K562 (cell line): Measurements from ENCODE around the gene CHTF8. TPM values are rescaled to one million over a fixed set of nuclear protein-coding genes. Genes with fewer than 3 reads are reported as not detected.

ENCODE experiments used
- ATAC-seq: fragments of 200-7000 bp; cut with Tn5 transposase; 3 replicates; pipeline ENCODE4 v1.9.1; 2020; ENCODE audit warnings: moderate library complexity
- BruUV-seq: library from RNA; stranded (reverse); fragments of 400-500 nt; replicated peaks from 2 replicates; lab custom pipeline; 2021; lab: Mats Ljungman, UMichigan
- CTCF ChIA-PET: fragments of 300-600 bp; formaldehyde crosslinking; extraction: SDS; loops from one replicate; lab custom pipeline; 2021; ENCODE audit warnings: low intra/inter-chr PET ratio; lab: Yijun Ruan, JAX
- POLR2A ChIA-PET: fragments of 300-600, 350-650 bp; sonication (Branson Sonifier 250); formaldehyde crosslinking; extraction: SDS; loops from one replicate; lab custom pipeline; 2021; ENCODE audit warnings: antibody characterized with exemption, inconsistent platforms; lab: Yijun Ruan, JAX
- DNase-seq, 4 experiments: peaks; one replicate each; pipeline versions ENCODE4 v3.0.0 to v3.0.0-alpha.2; 2011 to 2018; ENCODE audit warnings: low spot score in 3 of 4, mixed read lengths in 3 of 4; ENCODE audit errors: extremely low read depth in 1 of 4
- FAIRE-seq: peaks from 2 replicates; lab custom pipeline; 2011; peaks lifted over from hg19 to GRCh38; lab: Jason Lieb, UNC
- H2AFZ ChIP-seq: 2 replicates; pipeline ENCODE4 v1.6.0; 2011; ENCODE audit warnings: low read depth, low read length, control low read depth, inconsistent platforms
- H3K27ac ChIP-seq: fragments of 200-600 bp; 3 replicates; pipeline ENCODE4 v1.8.0; 2011; ENCODE audit warnings: low read depth, mild to moderate bottlenecking, control low read depth, inconsistent platforms, low read length, moderate library complexity, mixed read lengths; ENCODE audit errors: extremely low read depth
- H3K27me3 ChIP-seq, 2 experiments: fragments of 300-600 bp in 1 of 2; 2 replicates in 1 of 2; 3 replicates in 1 of 2; pipeline versions ENCODE4 v1.6.0 to v1.8.0; 2011; ENCODE audit warnings: inconsistent platforms in 2 of 2, low read length in 2 of 2, mild to moderate bottlenecking in 1 of 2, mixed read lengths in 1 of 2, moderate library complexity in 1 of 2; ENCODE audit not compliant: control insufficient read depth in 2 of 2, insufficient read depth in 2 of 2
- H3K36me3 ChIP-seq: fragments of 300-600 bp; 3 replicates; pipeline ENCODE4 v1.8.0; 2011; ENCODE audit warnings: mild to moderate bottlenecking, low read length, inconsistent platforms; ENCODE audit not compliant: control insufficient read depth, insufficient read depth
- H3K4me1 ChIP-seq, 2 experiments: fragments of 200-600 bp in 1 of 2; replicated peaks in 1 of 2; 2 replicates in 1 of 2; 3 replicates in 1 of 2; pipeline versions ENCODE4 v1.5.1 to v1.8.0; 2011; ENCODE audit warnings: inconsistent platforms in 2 of 2, low read length in 2 of 2, mild to moderate bottlenecking in 1 of 2, mixed read lengths in 1 of 2, moderate library complexity in 1 of 2; ENCODE audit not compliant: control insufficient read depth in 2 of 2, insufficient read depth in 2 of 2
- H3K4me2 ChIP-seq: 2 replicates; pipeline ENCODE4 v1.6.1; 2011; ENCODE audit warnings: low read length, control low read depth, inconsistent platforms, mixed read lengths; ENCODE audit not compliant: insufficient read depth
- H3K4me3 ChIP-seq: fragments of 200-600 bp; sonication (generic), shearing (Covaris generic); 2 replicates; pipeline ENCODE4 v1.5.1; 2016; ENCODE audit warnings: control low read depth, inconsistent platforms
- H3K79me2 ChIP-seq: fragments of 200-600 bp; 3 replicates; pipeline ENCODE4 v1.8.0; 2011; ENCODE audit warnings: low read length, inconsistent platforms; ENCODE audit not compliant: control insufficient read depth, insufficient read depth
- H3K9ac ChIP-seq, 2 experiments: 2 replicates each; pipeline versions ENCODE4 v1.6.0 to v1.6.1; 2011; ENCODE audit warnings: low read depth in 2 of 2, low read length in 2 of 2, control low read depth in 1 of 2, inconsistent platforms in 1 of 2, mild to moderate bottlenecking in 1 of 2, mixed read lengths in 1 of 2; ENCODE audit not compliant: insufficient read depth in 1 of 2
- H3K9me1 ChIP-seq: one replicate; pipeline ENCODE4 v1.6.0; 2011; ENCODE audit warnings: inconsistent platforms, mild to moderate bottlenecking, low read length, moderate library complexity; ENCODE audit not compliant: control insufficient read depth, insufficient read depth
- H3K9me3 ChIP-seq: replicated peaks from 2 replicates; pipeline ENCODE4 v1.5.1; 2011; ENCODE audit warnings: low read depth, low read length, inconsistent platforms; ENCODE audit not compliant: control insufficient read depth, insufficient read depth
- H4K20me1 ChIP-seq: replicated peaks from 2 replicates; pipeline ENCODE4 v1.6.1; 2011; ENCODE audit warnings: low read length, inconsistent platforms, mixed read lengths; ENCODE audit not compliant: control insufficient read depth, insufficient read depth
- HDAC6 ChIP-seq: IDR thresholded peaks from 2 replicates; pipeline ENCODE4 v1.6.1; 2012; ENCODE audit warnings: low read depth, mild to moderate bottlenecking, control low read depth, inconsistent platforms, low read length, moderate library complexity
- KAT7 ChIP-seq: sonication (generic); formaldehyde crosslinking; IDR thresholded peaks from 2 replicates; pipeline ENCODE4 v1.8.0; 2022; ENCODE audit warnings: missing genetic modification reagents, mild to moderate bottlenecking, borderline replicate concordance
- SMAD4 ChIP-seq: fragments of 250-450 bp; sonication (Bioruptor Pico); conservative IDR thresholded peaks from 2 replicates; pipeline ENCODE4 v1.8.0; 2021; ENCODE audit warnings: inconsistent platforms, mild to moderate bottlenecking, moderate library complexity
- SOX6 ChIP-seq: fragments of 450-650 bp; IDR thresholded peaks from 2 replicates; pipeline ENCODE4 v1.6.1; 2014; ENCODE audit warnings: mild to moderate bottlenecking
- TARDBP ChIP-seq: fragments of 450-650 bp; IDR thresholded peaks from 2 replicates; pipeline ENCODE4 v1.6.1; 2016
- XRCC3 ChIP-seq: fragments of 450-650 bp; IDR thresholded peaks from 2 replicates; pipeline ENCODE4 v1.6.1; 2017; ENCODE audit warnings: mild to moderate bottlenecking, moderate library complexity
- YBX1 ChIP-seq: fragments of 450-650 bp; IDR thresholded peaks from 2 replicates; pipeline ENCODE4 v1.7.1; 2016; ENCODE audit warnings: mild to moderate bottlenecking
- ZNF143 ChIP-seq: sonication (generic); formaldehyde crosslinking; IDR thresholded peaks from 2 replicates; pipeline ENCODE4 v1.9.0; 2022; ENCODE audit warnings: mild to moderate bottlenecking, missing genetic modification reagents
- WGBS: fragments of 100-300 bp; shearing (Covaris generic); methylation state at CpG from one replicate; pipeline ENCODE4 v1.1.6; 2016; ENCODE audit warnings: low coverage, mixed read lengths; ENCODE audit not compliant: insufficient coverage; ENCODE audit errors: missing lambda C conversion rate; 5-methylcytosine and 5-hydroxymethylcytosine counted together
- in situ Hi-C: fragments of 300-500 bp; cut with MboI; formaldehyde crosslinking; loops from 4 replicates; pipeline ENCODE4 v1.15.0; 2018; ENCODE audit warnings: inconsistent platforms, mixed read lengths
- intact Hi-C: fragments of 100-400 bp; cut with micrococcal nuclease; formaldehyde crosslinking; loops from 2 replicates; pipeline ENCODE4 v1.14.2; 2022
- polyA plus RNA-seq, 8 experiments: library from polyadenylated mRNA; depleted of rRNA in 4 of 8; stranded (reverse) in 5 of 8; unstranded in 3 of 8; fragments of >200 nt; fragmentation: Nextera tagmentation in 2 of 8; fragmentation: Illumina TruSeq in 1 of 8; extraction: Ambion mirVana in 2 of 8; extraction: Trizol in 1 of 8; gene quantifications; 2 replicates each; pipeline versions ENCODE4 v1.2.1 to v1.2.3, GENCODE V29; 2011 to 2014; ENCODE audit warnings: inconsistent platforms in 1 of 8, missing spikeins in 1 of 8
- total RNA-seq, 7 experiments: library from RNA; depleted of rRNA in 6 of 7; stranded (reverse); fragments of >200 nt in 6 of 7; fragmentation: Illumina TruSeq in 2 of 7; extraction: Trizol in 2 of 7; gene quantifications; 2 replicates each; pipeline versions ENCODE4 v1.2.1 to v1.2.3, GENCODE V29; 2011 to 2021; ENCODE audit warnings: low replicate concordance in 1 of 7
- TF ChIP-seq, protein P1 (sequence below), 2 experiments: IDR thresholded peaks; 2 replicates each; pipeline ENCODE4 v1.6.1; 2012; ENCODE audit warnings: improper control_type of control experiment in 2 of 2, low read depth in 2 of 2, low read length in 2 of 2, borderline replicate concordance in 1 of 2
- TF ChIP-seq, protein P2 (sequence below), 3 experiments: fragments of 200-800 bp in 1 of 3; fragments of 250-450 bp in 1 of 3; fragments of 450-650 bp in 1 of 3; sonication (Bioruptor Pico) in 1 of 3; sonication (Bioruptor generic) in 1 of 3; formaldehyde crosslinking in 1 of 3; IDR thresholded peaks; 2 replicates each; pipeline versions ENCODE4 v1.6.1 to v1.8.0; 2016 to 2022; ENCODE audit warnings: mild to moderate bottlenecking in 2 of 3, missing genetic modification characterization in 2 of 3, missing compliant biosample characterization in 1 of 3, moderate library complexity in 1 of 3
- TF ChIP-seq, protein P3 (sequence below): fragments of 250-450 bp; sonication (Bioruptor Pico); IDR thresholded peaks from 2 replicates; pipeline ENCODE4 v1.8.0; 2021; ENCODE audit warnings: borderline replicate concordance, mild to moderate bottlenecking, moderate library complexity; ENCODE audit not compliant: poor library complexity, severe bottlenecking

The CHTF8 gene
- total and polyA plus RNA-seq, 9 of the 15 experiments (the other 6 are each of a cell fraction or from before 2014, with no cell fraction given) = 20.2 to 199 (median 108) TPM

DNA sequence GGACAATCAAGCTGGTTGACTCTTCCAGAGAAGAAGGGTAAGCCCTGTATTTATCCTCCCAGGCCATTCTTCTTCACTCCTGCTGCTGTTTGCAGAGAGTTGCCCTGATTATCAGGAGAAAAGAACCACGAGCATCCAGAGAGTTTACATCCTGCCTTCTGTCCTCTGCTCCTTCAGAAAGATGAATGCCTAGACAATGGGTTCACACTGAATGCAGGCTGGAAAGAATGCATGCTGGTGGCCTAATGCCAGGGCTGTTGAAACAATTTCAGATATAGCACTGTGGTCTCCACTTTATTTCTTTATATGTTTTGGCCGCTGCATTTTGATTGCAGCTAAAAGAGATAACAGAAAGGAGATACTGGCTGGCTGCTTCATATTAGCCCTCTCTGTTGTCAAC lies 48.1 kb downstream of the CHTF8 start:
- POLR2A ChIA-PET = interaction anchor here (0.7 kb wide), 1 partner anchor 16 kb away, joined by 3 read pairs; no protein-coding TSS in a partner anchor
- CTCF ChIA-PET = interaction anchor here (0.6 kb wide), 1 partner anchor 63 kb away, joined by 9 read pairs; no protein-coding TSS in a partner anchor
- Histone ChIP-seq H3K9ac (no peak overlapping the region), H4K20me1 (0 out of 2 replicates have a peak, but pooled peaks cover 5% of the 10 kb centered on the region), H3K36me3 (no peaks in the 10 kb centered on the region), H3K4me1 (peaks cover 6 to 9% of the 10 kb centered on the region in 2 experiments), H3K27ac (no peak overlapping the region), H3K79me2 (no peaks in the 10 kb centered on the region), H2AFZ (no peak overlapping the region), H3K4me3 (no peak overlapping the region), H3K4me2 (no peak overlapping the region), H3K9me1 (peaks cover 4% of the 10 kb centered on the region), H3K9me3 (no peaks in the 10 kb centered on the region), H3K27me3 (no peaks in the 10 kb centered on the region)
- intact Hi-C loops = no loop called here
- no peak for FAIRE-seq
- TF ChIP-seq, protein P1, sequence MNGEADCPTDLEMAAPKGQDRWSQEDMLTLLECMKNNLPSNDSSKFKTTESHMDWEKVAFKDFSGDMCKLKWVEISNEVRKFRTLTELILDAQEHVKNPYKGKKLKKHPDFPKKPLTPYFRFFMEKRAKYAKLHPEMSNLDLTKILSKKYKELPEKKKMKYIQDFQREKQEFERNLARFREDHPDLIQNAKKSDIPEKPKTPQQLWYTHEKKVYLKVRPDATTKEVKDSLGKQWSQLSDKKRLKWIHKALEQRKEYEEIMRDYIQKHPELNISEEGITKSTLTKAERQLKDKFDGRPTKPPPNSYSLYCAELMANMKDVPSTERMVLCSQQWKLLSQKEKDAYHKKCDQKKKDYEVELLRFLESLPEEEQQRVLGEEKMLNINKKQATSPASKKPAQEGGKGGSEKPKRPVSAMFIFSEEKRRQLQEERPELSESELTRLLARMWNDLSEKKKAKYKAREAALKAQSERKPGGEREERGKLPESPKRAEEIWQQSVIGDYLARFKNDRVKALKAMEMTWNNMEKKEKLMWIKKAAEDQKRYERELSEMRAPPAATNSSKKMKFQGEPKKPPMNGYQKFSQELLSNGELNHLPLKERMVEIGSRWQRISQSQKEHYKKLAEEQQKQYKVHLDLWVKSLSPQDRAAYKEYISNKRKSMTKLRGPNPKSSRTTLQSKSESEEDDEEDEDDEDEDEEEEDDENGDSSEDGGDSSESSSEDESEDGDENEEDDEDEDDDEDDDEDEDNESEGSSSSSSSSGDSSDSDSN (IDR thresholded peaks at IDR 0.05; ENCODE audit: borderline replicate concordance in 1 of 2, low read depth in 2 of 2, low read length in 2 of 2) = no peak
- TF ChIP-seq TARDBP (no peak), YBX1 (no peak), ZNF143 (CRISPR knock-in tag) (no peak), SOX6 (no peak), HDAC6 (no peak), XRCC3 (no peak), KAT7 (CRISPR knock-in tag) (no peak), SMAD4 (CRISPR knock-in tag) (no peak)
- TF ChIP-seq, protein P2, sequence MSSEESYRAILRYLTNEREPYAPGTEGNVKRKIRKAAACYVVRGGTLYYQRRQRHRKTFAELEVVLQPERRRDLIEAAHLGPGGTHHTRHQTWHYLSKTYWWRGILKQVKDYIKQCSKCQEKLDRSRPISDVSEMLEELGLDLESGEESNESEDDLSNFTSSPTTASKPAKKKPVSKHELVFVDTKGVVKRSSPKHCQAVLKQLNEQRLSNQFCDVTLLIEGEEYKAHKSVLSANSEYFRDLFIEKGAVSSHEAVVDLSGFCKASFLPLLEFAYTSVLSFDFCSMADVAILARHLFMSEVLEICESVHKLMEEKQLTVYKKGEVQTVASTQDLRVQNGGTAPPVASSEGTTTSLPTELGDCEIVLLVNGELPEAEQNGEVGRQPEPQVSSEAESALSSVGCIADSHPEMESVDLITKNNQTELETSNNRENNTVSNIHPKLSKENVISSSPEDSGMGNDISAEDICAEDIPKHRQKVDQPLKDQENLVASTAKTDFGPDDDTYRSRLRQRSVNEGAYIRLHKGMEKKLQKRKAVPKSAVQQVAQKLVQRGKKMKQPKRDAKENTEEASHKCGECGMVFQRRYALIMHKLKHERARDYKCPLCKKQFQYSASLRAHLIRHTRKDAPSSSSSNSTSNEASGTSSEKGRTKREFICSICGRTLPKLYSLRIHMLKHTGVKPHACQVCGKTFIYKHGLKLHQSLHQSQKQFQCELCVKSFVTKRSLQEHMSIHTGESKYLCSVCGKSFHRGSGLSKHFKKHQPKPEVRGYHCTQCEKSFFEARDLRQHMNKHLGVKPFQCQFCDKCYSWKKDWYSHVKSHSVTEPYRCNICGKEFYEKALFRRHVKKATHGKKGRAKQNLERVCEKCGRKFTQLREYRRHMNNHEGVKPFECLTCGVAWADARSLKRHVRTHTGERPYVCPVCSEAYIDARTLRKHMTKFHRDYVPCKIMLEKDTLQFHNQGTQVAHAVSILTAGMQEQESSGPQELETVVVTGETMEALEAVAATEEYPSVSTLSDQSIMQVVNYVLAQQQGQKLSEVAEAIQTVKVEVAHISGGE (CRISPR knock-in tag; IDR thresholded peaks at IDR 0.05) = no peak
- TF ChIP-seq, protein P3, sequence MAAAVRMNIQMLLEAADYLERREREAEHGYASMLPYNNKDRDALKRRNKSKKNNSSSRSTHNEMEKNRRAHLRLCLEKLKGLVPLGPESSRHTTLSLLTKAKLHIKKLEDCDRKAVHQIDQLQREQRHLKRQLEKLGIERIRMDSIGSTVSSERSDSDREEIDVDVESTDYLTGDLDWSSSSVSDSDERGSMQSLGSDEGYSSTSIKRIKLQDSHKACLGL (CRISPR knock-in tag) = no peak
- ATAC-seq = no peak
- 27% methylated on average over 2 of the region's 2 CpGs for WGBS
- DNase-seq = no peak
- in situ Hi-C loops = no loop called here
- BruUV-seq = no TSS peak
